Measurements from ENCODE around the gene ERN1.

GRCh38 chr17:64048805-64049204, 81.1 kb downstream of the ERN1 start:
- TF ChIP-seq, protein P1, sequence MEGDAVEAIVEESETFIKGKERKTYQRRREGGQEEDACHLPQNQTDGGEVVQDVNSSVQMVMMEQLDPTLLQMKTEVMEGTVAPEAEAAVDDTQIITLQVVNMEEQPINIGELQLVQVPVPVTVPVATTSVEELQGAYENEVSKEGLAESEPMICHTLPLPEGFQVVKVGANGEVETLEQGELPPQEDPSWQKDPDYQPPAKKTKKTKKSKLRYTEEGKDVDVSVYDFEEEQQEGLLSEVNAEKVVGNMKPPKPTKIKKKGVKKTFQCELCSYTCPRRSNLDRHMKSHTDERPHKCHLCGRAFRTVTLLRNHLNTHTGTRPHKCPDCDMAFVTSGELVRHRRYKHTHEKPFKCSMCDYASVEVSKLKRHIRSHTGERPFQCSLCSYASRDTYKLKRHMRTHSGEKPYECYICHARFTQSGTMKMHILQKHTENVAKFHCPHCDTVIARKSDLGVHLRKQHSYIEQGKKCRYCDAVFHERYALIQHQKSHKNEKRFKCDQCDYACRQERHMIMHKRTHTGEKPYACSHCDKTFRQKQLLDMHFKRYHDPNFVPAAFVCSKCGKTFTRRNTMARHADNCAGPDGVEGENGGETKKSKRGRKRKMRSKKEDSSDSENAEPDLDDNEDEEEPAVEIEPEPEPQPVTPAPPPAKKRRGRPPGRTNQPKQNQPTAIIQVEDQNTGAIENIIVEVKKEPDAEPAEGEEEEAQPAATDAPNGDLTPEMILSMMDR (IDR thresholded peaks at IDR 0.05; ENCODE audit: poor library complexity): no peak
- no peak for TF ChIP-seq EZH2 (IDR thresholded peaks at IDR 0.05; ENCODE audit: borderline replicate concordance)
